ENCODE results near the gene ABCD1. TPM values are rescaled to one million over a fixed set of nuclear protein-coding genes. Genes with fewer than 3 reads are reported as not detected.

The ABCD1 gene
- total RNA-seq, 3 donors from 2014 or later, result 13.0 to 27.3 (median 13.0) TPM

GRCh38 chrX:153779891-153780677 lies 55.4 kb downstream of the ABCD1 start:
- ATAC-seq, result no peak
- no peaks in the 10 kb centered on the region for H3K36me3 ChIP-seq (ENCODE audit: low read depth)
- no peak overlapping the region for H3K4me3 ChIP-seq
- no peaks in the 10 kb centered on the region for H3K4me1 ChIP-seq (ENCODE audit: low read depth)
- no peaks in the 10 kb centered on the region for H3K9me3 ChIP-seq
- no peak for TF ChIP-seq CTCF (IDR thresholded peaks at IDR 0.05)
- intact Hi-C loops (cut with DNase I, micrococcal nuclease), result no loop called here
- DNase-seq, result no peak

- Histone ChIP-seq H3K4me1 (ENCODE audit: low read depth) (no peaks in the 10 kb centered on the region), H3K9me3 (no peaks in the 10 kb centered on the region), H3K36me3 (ENCODE audit: low read depth) (no peaks in the 10 kb centered on the region), H3K4me3 (no peak within 1 kb of the TSS)
- ATAC-seq (peak; percentile 32), DNase-seq (no peak)
- no peak for TF ChIP-seq CTCF (IDR thresholded peaks at IDR 0.05)
- intact Hi-C loops (cut with DNase I, micrococcal nuclease), result no loop called here
These were observed 56.2 kb downstream of the ABCD1 start, which contains the start of gene SRPK3 for GRCh38 chrX:153780678-153781427. TSS of gene SRPK3 (plus strand) at chrX:153781041. CDS start at chrX:153781087, 46 bp downstream.

GRCh38 chrX:153781428-153782047 lies 56.9 kb downstream of the ABCD1 start:
- no peaks in the 10 kb centered on the region for H3K36me3 ChIP-seq (ENCODE audit: low read depth)
- no peak overlapping the region for H3K4me3 ChIP-seq
- ATAC-seq (peak; percentile 49), DNase-seq (peak in 1 of 3 donors; percentile 50)
- H3K4me1 ChIP-seq (ENCODE audit: low read depth), result no peaks in the 10 kb centered on the region
- TF ChIP-seq CTCF (IDR thresholded peaks at IDR 0.05), result no peak
- H3K9me3 ChIP-seq, result no peaks in the 10 kb centered on the region
- intact Hi-C loops (cut with DNase I, micrococcal nuclease), result no loop called here

GRCh38 chrX:153782313-153782712 lies 57.7 kb downstream of the ABCD1 start:
- intact Hi-C loops (cut with DNase I, micrococcal nuclease), result no loop called here
- no peak for DNase-seq
- TF ChIP-seq CTCF (IDR thresholded peaks at IDR 0.05), result no peak
- ATAC-seq, result peak; percentile 36
- no peaks in the 10 kb centered on the region for H3K4me1 ChIP-seq (ENCODE audit: low read depth)
- no peak overlapping the region for H3K4me3 ChIP-seq
- H3K36me3 ChIP-seq (ENCODE audit: low read depth), result no peaks in the 10 kb centered on the region
- no peaks in the 10 kb centered on the region for H3K9me3 ChIP-seq

GRCh38 chrX:153782871-153783270 lies 58.2 kb downstream of the ABCD1 start:
- intact Hi-C loops (cut with DNase I, micrococcal nuclease), result no loop called here
- H3K9me3 ChIP-seq, result no peaks in the 10 kb centered on the region
- DNase-seq (no peak), ATAC-seq (no peak)
- no peak overlapping the region for H3K4me3 ChIP-seq
- TF ChIP-seq CTCF (IDR thresholded peaks at IDR 0.05), result no peak
- no peaks in the 10 kb centered on the region for H3K4me1 ChIP-seq (ENCODE audit: low read depth)
- no peaks in the 10 kb centered on the region for H3K36me3 ChIP-seq (ENCODE audit: low read depth)

All from mucosa of descending colon (tissue), 3 donors.